ENCODE results near the gene RIMBP2. TPM values are rescaled to one million over a fixed set of nuclear protein-coding genes. Genes with fewer than 3 reads are reported as not detected.

Gene RIMBP2
- total and polyA plus RNA-seq, 2 experiments from 2014 or later, result 0.31 to 0.37 TPM

DNA sequence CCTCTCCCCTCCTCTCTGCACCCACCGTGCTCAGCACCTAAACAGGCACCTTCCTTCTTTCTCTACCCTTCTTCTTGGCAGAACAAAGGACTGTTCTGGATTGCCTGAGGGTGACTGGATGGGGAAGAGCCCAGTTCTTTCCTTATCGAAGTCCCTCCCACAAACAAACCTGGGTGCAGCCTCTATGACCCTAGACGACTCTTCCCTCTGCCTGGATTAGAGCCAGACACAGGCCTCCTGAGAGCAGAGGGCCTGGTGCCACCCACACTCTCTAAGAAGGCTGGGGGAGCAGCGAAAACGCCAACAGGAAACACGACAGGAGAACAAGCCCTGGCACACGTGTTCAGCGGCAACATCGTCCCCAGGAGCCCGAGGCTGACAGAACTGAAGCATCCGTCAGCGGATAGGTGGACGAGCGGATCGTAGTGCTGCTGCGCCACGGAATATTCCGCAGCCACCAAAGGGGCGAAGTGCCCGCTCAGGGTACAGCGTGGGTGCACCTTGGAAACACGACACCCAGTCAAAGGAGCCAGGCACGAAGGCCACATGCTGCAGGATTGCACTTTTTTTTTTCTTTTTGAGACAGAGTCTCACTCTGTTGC is 38.0 kb downstream of the RIMBP2 start (continued):
- TF ChIP-seq CREB1 (CRISPR knock-in tag; IDR thresholded peaks at IDR 0.05; ENCODE audit: low read depth) (no peak), NANOG (IDR thresholded peaks at IDR 0.05; ENCODE audit: borderline replicate concordance) (no peak), JUNB (IDR thresholded peaks at IDR 0.05; ENCODE audit: unreplicated experiment) (no peak), POLR2AphosphoS5 (IDR thresholded peaks at IDR 0.05; ENCODE audit: low read depth) (no peak)
- TF ChIP-seq, protein P1, sequence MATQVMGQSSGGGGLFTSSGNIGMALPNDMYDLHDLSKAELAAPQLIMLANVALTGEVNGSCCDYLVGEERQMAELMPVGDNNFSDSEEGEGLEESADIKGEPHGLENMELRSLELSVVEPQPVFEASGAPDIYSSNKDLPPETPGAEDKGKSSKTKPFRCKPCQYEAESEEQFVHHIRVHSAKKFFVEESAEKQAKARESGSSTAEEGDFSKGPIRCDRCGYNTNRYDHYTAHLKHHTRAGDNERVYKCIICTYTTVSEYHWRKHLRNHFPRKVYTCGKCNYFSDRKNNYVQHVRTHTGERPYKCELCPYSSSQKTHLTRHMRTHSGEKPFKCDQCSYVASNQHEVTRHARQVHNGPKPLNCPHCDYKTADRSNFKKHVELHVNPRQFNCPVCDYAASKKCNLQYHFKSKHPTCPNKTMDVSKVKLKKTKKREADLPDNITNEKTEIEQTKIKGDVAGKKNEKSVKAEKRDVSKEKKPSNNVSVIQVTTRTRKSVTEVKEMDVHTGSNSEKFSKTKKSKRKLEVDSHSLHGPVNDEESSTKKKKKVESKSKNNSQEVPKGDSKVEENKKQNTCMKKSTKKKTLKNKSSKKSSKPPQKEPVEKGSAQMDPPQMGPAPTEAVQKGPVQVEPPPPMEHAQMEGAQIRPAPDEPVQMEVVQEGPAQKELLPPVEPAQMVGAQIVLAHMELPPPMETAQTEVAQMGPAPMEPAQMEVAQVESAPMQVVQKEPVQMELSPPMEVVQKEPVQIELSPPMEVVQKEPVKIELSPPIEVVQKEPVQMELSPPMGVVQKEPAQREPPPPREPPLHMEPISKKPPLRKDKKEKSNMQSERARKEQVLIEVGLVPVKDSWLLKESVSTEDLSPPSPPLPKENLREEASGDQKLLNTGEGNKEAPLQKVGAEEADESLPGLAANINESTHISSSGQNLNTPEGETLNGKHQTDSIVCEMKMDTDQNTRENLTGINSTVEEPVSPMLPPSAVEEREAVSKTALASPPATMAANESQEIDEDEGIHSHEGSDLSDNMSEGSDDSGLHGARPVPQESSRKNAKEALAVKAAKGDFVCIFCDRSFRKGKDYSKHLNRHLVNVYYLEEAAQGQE (IDR thresholded peaks at IDR 0.05; ENCODE audit: unreplicated experiment), result no peak
- TF ChIP-seq, protein P2, sequence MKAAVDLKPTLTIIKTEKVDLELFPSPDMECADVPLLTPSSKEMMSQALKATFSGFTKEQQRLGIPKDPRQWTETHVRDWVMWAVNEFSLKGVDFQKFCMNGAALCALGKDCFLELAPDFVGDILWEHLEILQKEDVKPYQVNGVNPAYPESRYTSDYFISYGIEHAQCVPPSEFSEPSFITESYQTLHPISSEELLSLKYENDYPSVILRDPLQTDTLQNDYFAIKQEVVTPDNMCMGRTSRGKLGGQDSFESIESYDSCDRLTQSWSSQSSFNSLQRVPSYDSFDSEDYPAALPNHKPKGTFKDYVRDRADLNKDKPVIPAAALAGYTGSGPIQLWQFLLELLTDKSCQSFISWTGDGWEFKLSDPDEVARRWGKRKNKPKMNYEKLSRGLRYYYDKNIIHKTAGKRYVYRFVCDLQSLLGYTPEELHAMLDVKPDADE (IDR thresholded peaks at IDR 0.05), result no peak
- TF ChIP-seq, protein P3, sequence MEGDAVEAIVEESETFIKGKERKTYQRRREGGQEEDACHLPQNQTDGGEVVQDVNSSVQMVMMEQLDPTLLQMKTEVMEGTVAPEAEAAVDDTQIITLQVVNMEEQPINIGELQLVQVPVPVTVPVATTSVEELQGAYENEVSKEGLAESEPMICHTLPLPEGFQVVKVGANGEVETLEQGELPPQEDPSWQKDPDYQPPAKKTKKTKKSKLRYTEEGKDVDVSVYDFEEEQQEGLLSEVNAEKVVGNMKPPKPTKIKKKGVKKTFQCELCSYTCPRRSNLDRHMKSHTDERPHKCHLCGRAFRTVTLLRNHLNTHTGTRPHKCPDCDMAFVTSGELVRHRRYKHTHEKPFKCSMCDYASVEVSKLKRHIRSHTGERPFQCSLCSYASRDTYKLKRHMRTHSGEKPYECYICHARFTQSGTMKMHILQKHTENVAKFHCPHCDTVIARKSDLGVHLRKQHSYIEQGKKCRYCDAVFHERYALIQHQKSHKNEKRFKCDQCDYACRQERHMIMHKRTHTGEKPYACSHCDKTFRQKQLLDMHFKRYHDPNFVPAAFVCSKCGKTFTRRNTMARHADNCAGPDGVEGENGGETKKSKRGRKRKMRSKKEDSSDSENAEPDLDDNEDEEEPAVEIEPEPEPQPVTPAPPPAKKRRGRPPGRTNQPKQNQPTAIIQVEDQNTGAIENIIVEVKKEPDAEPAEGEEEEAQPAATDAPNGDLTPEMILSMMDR (conservative IDR thresholded peaks at IDR 0.05; ENCODE audit: low read depth in 2 of 2), result no peak

DNA sequence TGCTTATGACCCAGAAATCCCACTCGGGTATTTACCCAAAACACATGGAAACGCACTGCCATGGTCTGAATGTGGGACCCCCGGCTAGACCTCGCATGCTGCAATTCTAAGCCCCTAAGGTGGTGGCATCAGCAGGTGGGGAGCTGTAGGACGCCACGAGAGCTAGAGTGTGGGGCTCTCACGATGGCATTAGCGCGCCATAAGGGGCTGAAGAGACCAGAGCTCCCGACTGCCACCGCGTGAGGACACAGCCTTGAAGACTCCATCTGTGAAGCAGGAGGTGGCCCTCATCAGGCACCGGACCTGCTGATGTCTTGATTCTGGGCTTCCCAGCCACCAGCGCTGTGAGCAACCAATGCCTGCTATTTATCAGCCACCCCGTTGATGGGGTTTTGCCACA is 40.3 kb downstream of the RIMBP2 start:
- Histone ChIP-seq H3K27ac (ENCODE audit: low read depth) (no peak overlapping the region), H3K4me1 (ENCODE audit: insufficient read depth) (no peaks in the 10 kb centered on the region), H4K20me1 (replicated peaks; ENCODE audit: insufficient read depth) (no peaks in the 10 kb centered on the region), H3K27me3 (ENCODE audit: insufficient read depth) (no peaks in the 10 kb centered on the region), H3K36me3 (ENCODE audit: insufficient read depth) (no peaks in the 10 kb centered on the region), H3K79me2 (replicated peaks; ENCODE audit: insufficient read depth) (no peaks in the 10 kb centered on the region), H2AFZ (no peak overlapping the region), H3K4me2 (no peak overlapping the region), H3K4me3 (no peak overlapping the region), H3K9me2 (ENCODE audit: insufficient read depth) (no peaks in the 10 kb centered on the region), H3F3A (replicated peaks; ENCODE audit: low read depth) (no peaks in the 10 kb centered on the region)
- H3K27me3 Mint-ChIP-seq (ENCODE audit: insufficient read depth, low read depth, poor library complexity), result peaks cover 2% of the 10 kb centered on the region
- peaks cover 21% of the 10 kb centered on the region; the same call in 2 of the 3 replicates for H3K36me3 Mint-ChIP-seq (ENCODE audit: low read depth)
- DNase-seq (ENCODE audit: low spot score), result no peak
- ATAC-seq, result no peak
- no peak overlapping the region for H3K27ac Mint-ChIP-seq
- peaks cover 96% of the 10 kb centered on the region for H3K9me3 Mint-ChIP-seq
- TF ChIP-seq ZNF331 (CRISPR knock-in tag; IDR thresholded peaks at IDR 0.05; ENCODE audit: low read depth) (no peak), POLR2AphosphoS5 (IDR thresholded peaks at IDR 0.05; ENCODE audit: low read depth) (no peak), STAT1 (IDR thresholded peaks at IDR 0.05; ENCODE audit: unreplicated experiment) (no peak)
- H3K4me1 Mint-ChIP-seq, result no peaks in the 10 kb centered on the region
- H3K4me3 Mint-ChIP-seq, result no peak overlapping the region
